Peyer's patch (tissue), 4 donors: ENCODE data around the gene ZFP91. TPM values are rescaled to one million over a fixed set of nuclear protein-coding genes. Genes with fewer than 3 reads are reported as not detected.

ENCODE experiments used
- DNase-seq, 3 donors: peaks; one replicate each; pipeline ENCODE4 v3.0.0-alpha.2; 2017 to 2019
- H3K27ac ChIP-seq, 4 donors: fragments of 200-600 bp; sonication (generic); one replicate each; pipeline ENCODE4 v1.5.1; 2016 to 2019
- H3K27me3 ChIP-seq, 2 donors: fragments of 200-600 bp; sonication (generic); one replicate each; pipeline ENCODE4 v1.5.1; 2019
- H3K36me3 ChIP-seq, 3 donors: fragments of 200-600 bp; sonication (generic); one replicate each; pipeline ENCODE4 v1.5.1; 2016 to 2019
- H3K4me1 ChIP-seq, 4 donors: fragments of 200-600 bp; sonication (generic); one replicate each; pipeline ENCODE4 v1.5.1; 2016 to 2019
- H3K4me3 ChIP-seq, 4 donors: fragments of 200-600 bp; sonication (generic); 1 replicate in 3 of 4; 2 replicates in 1 of 4; pipeline ENCODE4 v1.5.1; 2016 to 2019; ENCODE audit warnings: mild to moderate bottlenecking in 1 of 4
- H3K9me3 ChIP-seq, 4 donors: fragments of 200-600 bp; sonication (generic); one replicate each; pipeline ENCODE4 v1.5.1; 2016 to 2019; ENCODE audit warnings: mild to moderate bottlenecking in 1 of 4
- CTCF ChIP-seq, 6 experiments: fragments of 450-650 bp in 4 of 6; fragments of 200-600 bp in 2 of 6; sonication (generic) in 1 of 6; IDR thresholded peaks; one replicate each; pipeline ENCODE4 v1.5.1; 2017 to 2019; ENCODE audit warnings: antibody characterized with exemption in 6 of 6, mild to moderate bottlenecking in 3 of 6, moderate library complexity in 1 of 6
- POLR2A ChIP-seq, 2 donors: fragments of 450-650 bp; IDR thresholded peaks; one replicate each; pipeline ENCODE4 v1.5.1; 2017; ENCODE audit warnings: antibody characterized with exemption in 2 of 2, mild to moderate bottlenecking in 2 of 2, moderate library complexity in 2 of 2
- total RNA-seq, 4 donors: library from RNA; depleted of rRNA; stranded (reverse); fragments of >200 nt; gene quantifications; one replicate each; pipeline ENCODE4 v1.1.0, GENCODE V29; 2016

ZFP91 gene
- total RNA-seq, 4 donors from 2014 or later, result 42.4 to 58.3 (median 45.9) TPM

- Histone ChIP-seq H3K27me3 (no peaks in the 10 kb centered on the region), H3K36me3 (peaks cover 0 to 96% (median 0%) of the 10 kb centered on the region in 3 donors), H3K4me3 (no peak overlapping the region), H3K27ac (no peak overlapping the region), H3K9me3 (no peaks in the 10 kb centered on the region), H3K4me1 (no peaks in the 10 kb centered on the region)
- no peak for TF ChIP-seq POLR2A (IDR thresholded peaks at IDR 0.05)
- no peak for TF ChIP-seq CTCF (IDR thresholded peaks at IDR 0.05)
- no peak for DNase-seq
These were observed 37.7 kb downstream of the ZFP91 start for GRCh38 chr11:58616594-58616993.

GRCh38 chr11:58617976-58618557 is 39.2 kb downstream of the ZFP91 start:
- Histone ChIP-seq H3K27ac (no peak overlapping the region), H3K27me3 (no peaks in the 10 kb centered on the region), H3K36me3 (peaks cover 0 to 96% (median 0%) of the 10 kb centered on the region in 3 donors), H3K9me3 (no peaks in the 10 kb centered on the region), H3K4me1 (no peaks in the 10 kb centered on the region), H3K4me3 (no peak overlapping the region)
- TF ChIP-seq POLR2A (IDR thresholded peaks at IDR 0.05) (no peak), CTCF (IDR thresholded peaks at IDR 0.05) (peak in 3 of 6 experiments; percentile 28 to 50 (median 31))
- no peak for DNase-seq

GRCh38 chr11:58621586-58622262 is 42.9 kb downstream of the ZFP91 start:
- TF ChIP-seq POLR2A (IDR thresholded peaks at IDR 0.05), result no peak
- no peak for TF ChIP-seq CTCF (IDR thresholded peaks at IDR 0.05)
- no peaks in the 10 kb centered on the region for H3K4me1 ChIP-seq
- H3K27ac ChIP-seq, result no peak overlapping the region
- peaks cover 0 to 85% (median 0%) of the 10 kb centered on the region in 3 donors for H3K36me3 ChIP-seq
- no peak overlapping the region for H3K4me3 ChIP-seq
- H3K27me3 ChIP-seq, result no peaks in the 10 kb centered on the region
- no peaks in the 10 kb centered on the region for H3K9me3 ChIP-seq
- DNase-seq, result no peak

GRCh38 chr11:58622344-58622743 is 43.5 kb downstream of the ZFP91 start, which contains the start of gene CNTF:
Gene CNTF (plus strand): TSS chr11:58622665. CDS start chr11:58622753, 88 bp downstream.
- no peak for TF ChIP-seq POLR2A (IDR thresholded peaks at IDR 0.05)
- no peak for TF ChIP-seq CTCF (IDR thresholded peaks at IDR 0.05)
- Histone ChIP-seq H3K27ac (no peak within 1 kb of the TSS), H3K36me3 (peaks cover 0 to 79% (median 0%) of the 10 kb centered on the region in 3 donors)

GRCh38 chr11:58625086-58625485 is 46.2 kb downstream of the ZFP91 start:
- no peak for TF ChIP-seq CTCF (IDR thresholded peaks at IDR 0.05)
- no peak for TF ChIP-seq POLR2A (IDR thresholded peaks at IDR 0.05)
- Histone ChIP-seq H3K27ac (no peak overlapping the region), H3K36me3 (peaks cover 0 to 52% (median 0%) of the 10 kb centered on the region in 3 donors), H3K4me1 (peaks cover 0 to 5% (median 0%) of the 10 kb centered on the region in 4 donors), H3K4me3 (no peak overlapping the region), H3K27me3 (no peaks in the 10 kb centered on the region), H3K9me3 (no peaks in the 10 kb centered on the region)
- DNase-seq, result no peak

More at GRCh38 chr11:58622344-58622743, 43.5 kb downstream of the ZFP91 start, which contains the start of gene CNTF:
- Histone ChIP-seq H3K4me1 (no peaks in the 10 kb centered on the region), H3K27me3 (no peaks in the 10 kb centered on the region), H3K9me3 (no peaks in the 10 kb centered on the region), H3K4me3 (no peak within 1 kb of the TSS)
- no peak for DNase-seq
